ENCODE results near the gene PCBP3. TPM values are rescaled to one million over a fixed set of nuclear protein-coding genes. Genes with fewer than 3 reads are reported as not detected.

Gene PCBP3
- total and polyA plus RNA-seq, 2 of the 8 experiments (the other 6 are each of a cell fraction or from before 2014, with no cell fraction given), result 3.5 to 6.3 TPM

- WGBS, 2 experiments (ENCODE audit: extremely low coverage in 1 of 2, insufficient coverage in 1 of 2, insufficient read length in 1 of 2, insufficient replicate concordance in 2 of 2, low coverage in 1 of 2, low lambda C conversion rate in 2 of 2, missing lambda C conversion rate in 1 of 2), result 85% methylated on average over 9 of the region's 10 CpGs; no CpG with 5 or more reads in 1 of the 2 experiments
- H3K23me2 ChIP-seq (ENCODE audit: low read depth, low read length), result no peaks in the 10 kb centered on the region
- no peaks in the 10 kb centered on the region; the same call in 1 of the 2 replicates for H3K79me1 ChIP-seq (ENCODE audit: low read depth, low read length)
- H4K5ac ChIP-seq (ENCODE audit: insufficient read length, low read depth, low read length), result no peak overlapping the region
- H2AK5ac ChIP-seq (ENCODE audit: low read depth, low read length), result no peak overlapping the region
- H2BK120ac ChIP-seq (replicated peaks; ENCODE audit: low read depth, low read length), result no peak overlapping the region
- no peaks in the 10 kb centered on the region for H3K36me3 ChIP-seq (ENCODE audit: control insufficient read depth in 2 of 4, insufficient read depth in 4 of 4, low read length in 3 of 4)
- ChIA-PET CTCF (ENCODE audit: partially characterized antibody) (interaction anchor here (0.9 kb wide), 1 partner anchor 22 kb away, joined by 4 read pairs; no protein-coding TSS in a partner anchor), POLR2A (ENCODE audit: partially characterized antibody) (no interaction called here)
- no peak overlapping the region for H2BK5ac ChIP-seq (ENCODE audit: low read depth, low read length)
- 0 out of 7 replicates have a peak, but pooled peaks cover 0 to 2% (median 0%) of the 10 kb centered on the region in 4 experiments for H3K4me1 ChIP-seq (replicated peaks in 1 of 4; ENCODE audit: control insufficient read depth in 3 of 4, insufficient read depth in 4 of 4, low read length in 3 of 4)
- H2BK12ac ChIP-seq (ENCODE audit: low read depth, low read length), result no peak overlapping the region
- no peaks in the 10 kb centered on the region for H3K79me2 ChIP-seq (ENCODE audit: control insufficient read depth in 1 of 2, insufficient read depth in 2 of 2, low read length in 2 of 2)
- H3K18ac ChIP-seq (ENCODE audit: extremely low read depth, low read length), result no peak overlapping the region
- H3K56ac ChIP-seq (replicated peaks; ENCODE audit: insufficient read length, low read depth, low read length), result no peak overlapping the region
- H2BK15ac ChIP-seq (ENCODE audit: low read length), result no peak overlapping the region
- no peak overlapping the region for H2AFZ ChIP-seq (ENCODE audit: low read length)
- no peak for TF ChIP-seq ZNF274 (IDR thresholded peaks at IDR 0.05; ENCODE audit: borderline replicate concordance, extremely low read depth, low read length)
- TF ChIP-seq GTF2F1 (IDR thresholded peaks at IDR 0.05; ENCODE audit: borderline replicate concordance, low read depth, low read length), result no peak
- no peak for TF ChIP-seq NANOG (IDR thresholded peaks at IDR 0.05; ENCODE audit: insufficient read depth, low read depth, low read length, poor library complexity, severe bottlenecking)
- no peak for TF ChIP-seq CBX5 (IDR thresholded peaks at IDR 0.05; ENCODE audit: low read depth, low read length)
- TF ChIP-seq NRF1 (IDR thresholded peaks at IDR 0.05; ENCODE audit: low read depth, low read length), result no peak
- TF ChIP-seq SUZ12 (IDR thresholded peaks at IDR 0.05; ENCODE audit: low read length), result no peak
- no peak for TF ChIP-seq SRF (IDR thresholded peaks at IDR 0.05; ENCODE audit: low read depth, low read length)
- no peak overlapping the region for H3K4me3 ChIP-seq (ENCODE audit: extremely low read depth in 1 of 4, insufficient read depth in 2 of 4, low read depth in 3 of 4, low read length in 4 of 4)
- H3K27ac ChIP-seq (ENCODE audit: low read depth, low read length), result no peak overlapping the region; the same call in 1 of the 2 replicates
- H2BK20ac ChIP-seq (ENCODE audit: low read length), result no peak overlapping the region
- no peak overlapping the region for H3K14ac ChIP-seq (ENCODE audit: insufficient read length)
- no peaks in the 10 kb centered on the region; a peak in 1 of 7 replicates for H3K27me3 ChIP-seq (replicated peaks in 1 of 4; ENCODE audit: control insufficient read depth in 3 of 4, extremely low read depth in 1 of 4, insufficient read depth in 3 of 4, low read length in 3 of 4)
- H3K4me2 ChIP-seq (ENCODE audit: insufficient read depth in 1 of 2, low read depth in 2 of 2, low read length in 2 of 2), result no peak overlapping the region
- H4K8ac ChIP-seq (ENCODE audit: extremely low read depth, insufficient read depth, low read length), result no peak overlapping the region
- DNase-seq (ENCODE audit: low read depth in 1 of 2, low spot score in 2 of 2) (no peak), FAIRE-seq (no peak)
- H3K9me3 ChIP-seq (ENCODE audit: insufficient read depth in 2 of 2, low read depth in 1 of 2, low read length in 1 of 2), result no peaks in the 10 kb centered on the region
- peaks cover 0 to 2% of the 10 kb centered on the region in 2 experiments for H4K20me1 ChIP-seq (replicated peaks in 1 of 2; ENCODE audit: control insufficient read depth in 1 of 2, insufficient read depth in 2 of 2, low read length in 2 of 2)
- no peak overlapping the region for H3K9ac ChIP-seq (replicated peaks in 1 of 4; ENCODE audit: extremely low read depth in 1 of 4, low read depth in 3 of 4, low read length in 3 of 4)
- no peak overlapping the region for H3K23ac ChIP-seq (ENCODE audit: insufficient read length)
- no peak overlapping the region for H3K4ac ChIP-seq (replicated peaks; ENCODE audit: insufficient read length, low read depth, low read length)
- no peak overlapping the region for H4K91ac ChIP-seq (replicated peaks; ENCODE audit: insufficient read length, low read length)
Measured at GRCh38 chr21:45726438-45726837, 82.9 kb downstream of the PCBP3 start.
